ENCODE data around the gene PRKCZ.

- TF ChIP-seq U2AF1 (optimal IDR thresholded peaks at IDR 0.05; ENCODE audit: low read depth, low read length), result no peak
- TF ChIP-seq ZNF224 (CRISPR knock-in tag; IDR thresholded peaks at IDR 0.05), result no peak
- no peak for TF ChIP-seq ZNF518B (CRISPR knock-in tag; IDR thresholded peaks at IDR 0.05)
- TF ChIP-seq FOXK2 (conservative IDR thresholded peaks at IDR 0.05 in 1 of 2, IDR thresholded peaks at IDR 0.05 in 1 of 2; ENCODE audit: low read depth in 2 of 2), result no peak
- TF ChIP-seq FOSL1 (tag; conservative IDR thresholded peaks at IDR 0.05), result no peak
- no peak for TF ChIP-seq SMARCC2 (IDR thresholded peaks at IDR 0.05; ENCODE audit: low read depth)
- TF ChIP-seq GABPB1 (CRISPR knock-in tag; IDR thresholded peaks at IDR 0.05), result no peak
- no peak for TF ChIP-seq CTCF (IDR thresholded peaks at IDR 0.05 in 2 of 3, conservative IDR thresholded peaks at IDR 0.05 in 1 of 3; ENCODE audit: insufficient read depth in 2 of 3, low read depth in 1 of 3, low read length in 3 of 3)
- no peak for TF ChIP-seq POLR2A (conservative IDR thresholded peaks at IDR 0.05)
Observed at GRCh38 chr1:2050461-2050792, 216 bp downstream of the PRKCZ start.
